MCF 10A (cell line): ENCODE results near the gene RFX6. TPM values are rescaled to one million over a fixed set of nuclear protein-coding genes. Genes with fewer than 3 reads are reported as not detected.

Source experiments
- BruUV-seq: library from RNA; stranded (reverse); fragments of 400-500 nt; replicated peaks from 2 replicates; lab custom pipeline; 2021; lab: Mats Ljungman, UMichigan
- CTCF ChIA-PET: fragments of 300-600 bp; sonication (Branson Sonifier 250); formaldehyde crosslinking; extraction: SDS; loops from one replicate; lab custom pipeline; 2021; ENCODE audit warnings: antibody characterized with exemption, inconsistent platforms; lab: Yijun Ruan, JAX
- POLR2A ChIA-PET: fragments of 300-600, 350-650 bp; sonication (Branson Sonifier 250); formaldehyde crosslinking; extraction: SDS; loops from one replicate; lab custom pipeline; 2020; ENCODE audit warnings: antibody characterized with exemption, inconsistent platforms; lab: Yijun Ruan, JAX
- DNase-seq: peaks from one replicate; pipeline ENCODE4 v3.0.0-alpha.2; 2018; ENCODE audit not compliant: unreplicated experiment
- H3K27ac Mint-ChIP-seq: one replicate; pipeline ENCODE4 v1.8.0; 2022; ENCODE audit warnings: mild to moderate bottlenecking, low read depth, mixed read lengths; ENCODE audit not compliant: unreplicated experiment
- H3K27me3 Mint-ChIP-seq: one replicate; pipeline ENCODE4 v1.8.0; 2022; ENCODE audit warnings: mixed read lengths; ENCODE audit not compliant: insufficient read depth, unreplicated experiment
- H3K36me3 Mint-ChIP-seq: one replicate; pipeline ENCODE4 v1.8.0; 2022; ENCODE audit warnings: mild to moderate bottlenecking, moderate library complexity, mixed read lengths; ENCODE audit not compliant: insufficient read depth, unreplicated experiment
- H3K4me1 Mint-ChIP-seq: one replicate; pipeline ENCODE4 v1.8.0; 2022; ENCODE audit warnings: mixed read lengths; ENCODE audit not compliant: insufficient read depth, unreplicated experiment
- H3K4me3 Mint-ChIP-seq: one replicate; pipeline ENCODE4 v1.8.0; 2022; ENCODE audit warnings: mild to moderate bottlenecking, moderate library complexity, mixed read lengths; ENCODE audit not compliant: unreplicated experiment
- H3K9me3 Mint-ChIP-seq: one replicate; pipeline ENCODE4 v1.8.0; 2022; ENCODE audit warnings: mixed read lengths; ENCODE audit not compliant: unreplicated experiment
- intact Hi-C: fragments of 100-400 bp; cut with micrococcal nuclease; formaldehyde crosslinking; loops from 2 replicates; pipeline ENCODE4 v1.14.1; 2022
- total RNA-seq: library from RNA; stranded (reverse); gene quantifications from 2 replicates; pipeline ENCODE4 v1.2.3, GENCODE V29; 2022
- TF ChIP-seq, protein P1 (sequence below): fragments of 200-600 bp; IDR thresholded peaks from one replicate; pipeline ENCODE4 v1.8.0; 2022; ENCODE audit warnings: antibody characterized with exemption, mild to moderate bottlenecking; ENCODE audit not compliant: unreplicated experiment

Gene RFX6
- total RNA-seq, 1 experiment from 2014 or later, result not detected

DNA sequence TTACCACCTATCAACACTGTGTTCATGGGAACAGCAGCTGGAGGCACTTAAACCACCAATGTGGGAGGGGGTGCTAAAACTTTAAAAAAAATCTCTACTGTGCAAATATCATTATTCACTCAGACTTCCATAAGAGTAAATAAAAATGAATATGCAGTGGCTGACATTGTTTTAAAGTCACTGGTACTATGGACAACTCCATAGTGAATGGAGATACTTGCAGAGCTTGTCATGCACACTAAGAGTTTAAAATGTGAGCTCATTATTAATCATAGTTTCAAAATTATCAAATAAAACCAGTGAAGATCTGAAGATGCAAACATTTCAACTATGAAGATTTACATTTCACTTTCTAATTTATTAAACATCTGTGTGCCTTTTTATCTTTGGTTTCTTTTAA is 54.4 kb downstream of the RFX6 start:
- Mint-ChIP-seq H3K9me3 (no peaks in the 10 kb centered on the region), H3K27me3 (peaks cover 85% of the 10 kb centered on the region), H3K27ac (no peak overlapping the region), H3K4me3 (no peak overlapping the region), H3K36me3 (no peaks in the 10 kb centered on the region), H3K4me1 (no peaks in the 10 kb centered on the region)
- no TSS peak for BruUV-seq
- TF ChIP-seq, protein P1, sequence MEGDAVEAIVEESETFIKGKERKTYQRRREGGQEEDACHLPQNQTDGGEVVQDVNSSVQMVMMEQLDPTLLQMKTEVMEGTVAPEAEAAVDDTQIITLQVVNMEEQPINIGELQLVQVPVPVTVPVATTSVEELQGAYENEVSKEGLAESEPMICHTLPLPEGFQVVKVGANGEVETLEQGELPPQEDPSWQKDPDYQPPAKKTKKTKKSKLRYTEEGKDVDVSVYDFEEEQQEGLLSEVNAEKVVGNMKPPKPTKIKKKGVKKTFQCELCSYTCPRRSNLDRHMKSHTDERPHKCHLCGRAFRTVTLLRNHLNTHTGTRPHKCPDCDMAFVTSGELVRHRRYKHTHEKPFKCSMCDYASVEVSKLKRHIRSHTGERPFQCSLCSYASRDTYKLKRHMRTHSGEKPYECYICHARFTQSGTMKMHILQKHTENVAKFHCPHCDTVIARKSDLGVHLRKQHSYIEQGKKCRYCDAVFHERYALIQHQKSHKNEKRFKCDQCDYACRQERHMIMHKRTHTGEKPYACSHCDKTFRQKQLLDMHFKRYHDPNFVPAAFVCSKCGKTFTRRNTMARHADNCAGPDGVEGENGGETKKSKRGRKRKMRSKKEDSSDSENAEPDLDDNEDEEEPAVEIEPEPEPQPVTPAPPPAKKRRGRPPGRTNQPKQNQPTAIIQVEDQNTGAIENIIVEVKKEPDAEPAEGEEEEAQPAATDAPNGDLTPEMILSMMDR, result no peak
- CTCF ChIA-PET, result no interaction called here
- intact Hi-C loops, result no loop called here
- POLR2A ChIA-PET, result no interaction called here
- no peak for DNase-seq

DNA sequence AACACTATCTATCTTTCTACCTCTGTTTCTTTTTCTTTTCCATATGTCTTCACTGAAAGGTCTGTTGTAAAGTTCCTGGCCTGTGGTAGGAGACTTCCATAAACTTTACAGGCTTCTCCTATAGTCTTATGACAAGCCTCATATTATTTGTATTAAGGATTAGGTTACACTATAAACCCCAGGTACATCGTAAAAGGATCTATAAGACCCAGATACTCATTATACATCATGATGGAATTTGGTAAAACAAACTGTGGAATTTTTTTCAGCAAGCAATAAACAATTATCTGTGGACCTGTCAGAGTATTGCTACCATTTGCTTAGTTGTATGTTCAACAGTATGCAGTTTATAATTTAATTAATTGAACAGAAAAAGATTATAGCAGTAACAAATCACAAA is 55.5 kb downstream of the RFX6 start:
- ChIA-PET CTCF (no interaction called here), POLR2A (no interaction called here)
- no peak for DNase-seq
- H3K36me3 Mint-ChIP-seq, result no peaks in the 10 kb centered on the region
- H3K27me3 Mint-ChIP-seq, result peaks cover 81% of the 10 kb centered on the region
- H3K4me1 Mint-ChIP-seq, result no peaks in the 10 kb centered on the region
- H3K27ac Mint-ChIP-seq, result no peak overlapping the region
- H3K9me3 Mint-ChIP-seq, result no peaks in the 10 kb centered on the region
- intact Hi-C loops, result no loop called here
- TF ChIP-seq, protein P1, result no peak
- no TSS peak for BruUV-seq
- no peak overlapping the region for H3K4me3 Mint-ChIP-seq

DNA sequence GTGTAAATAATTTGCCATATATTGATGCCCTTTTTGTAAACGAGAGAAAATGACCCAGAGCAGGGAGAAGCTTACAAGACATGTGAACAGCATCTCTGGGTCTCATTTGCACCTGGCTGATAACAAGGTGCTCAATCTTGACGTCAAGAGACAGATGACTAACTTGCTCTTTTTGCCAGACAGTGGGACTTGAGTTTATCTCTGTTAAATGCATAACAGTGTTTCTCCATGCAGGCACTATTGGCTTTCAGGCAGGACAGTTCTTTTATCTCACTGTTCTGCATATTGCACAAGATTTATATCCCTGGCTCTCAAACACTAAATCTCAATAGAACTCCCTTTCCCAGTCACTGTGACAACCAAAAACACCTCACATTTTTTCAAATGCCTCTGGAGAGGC is 56.4 kb downstream of the RFX6 start:
- H3K36me3 Mint-ChIP-seq, result no peaks in the 10 kb centered on the region
- TF ChIP-seq, protein P1, result no peak
- ChIA-PET CTCF (no interaction called here), POLR2A (no interaction called here)
- no peak overlapping the region for H3K27ac Mint-ChIP-seq
- peaks cover 75% of the 10 kb centered on the region for H3K27me3 Mint-ChIP-seq
- DNase-seq, result no peak
- H3K9me3 Mint-ChIP-seq, result no peaks in the 10 kb centered on the region
- BruUV-seq, result no TSS peak
- H3K4me3 Mint-ChIP-seq, result no peak overlapping the region
- no peaks in the 10 kb centered on the region for H3K4me1 Mint-ChIP-seq
- intact Hi-C loops, result no loop called here

DNA sequence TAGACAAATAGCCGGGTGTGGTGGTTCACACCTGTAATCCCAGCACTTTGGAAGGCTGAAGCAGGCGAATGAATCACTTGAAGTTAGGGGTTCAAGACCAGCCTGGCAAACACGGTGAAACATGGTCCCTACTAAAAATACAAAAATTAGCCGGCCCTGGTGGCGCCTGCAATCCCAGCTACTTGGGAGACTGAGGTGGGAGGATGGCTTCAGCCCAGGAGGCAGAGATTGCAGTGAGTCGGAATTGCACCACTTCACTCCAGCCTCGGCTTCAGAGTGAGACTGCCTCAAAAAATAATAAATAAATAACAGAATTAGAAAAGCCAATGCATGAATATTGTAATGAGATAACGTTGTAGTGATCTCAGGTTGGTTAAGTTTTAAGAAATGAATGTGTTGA is 61.3 kb downstream of the RFX6 start:
- no peak overlapping the region for H3K27ac Mint-ChIP-seq
- no TSS peak for BruUV-seq
- no peak for DNase-seq
- H3K4me1 Mint-ChIP-seq, result no peaks in the 10 kb centered on the region
- peaks cover 6% of the 10 kb centered on the region for H3K36me3 Mint-ChIP-seq
- POLR2A ChIA-PET, result no interaction called here
- H3K27me3 Mint-ChIP-seq, result peaks cover 82% of the 10 kb centered on the region
- CTCF ChIA-PET, result no interaction called here
- TF ChIP-seq, protein P1, result no peak
- no peak overlapping the region for H3K4me3 Mint-ChIP-seq
- intact Hi-C loops, result no loop called here
- no peaks in the 10 kb centered on the region for H3K9me3 Mint-ChIP-seq
